NCI-H2227 treated with DMSO at 0.1 percent for 48 hours (cell line): Measurements from ENCODE around the gene MAD1L1.
"Not testable (repeated sequence)": the region's sequence is repeated elsewhere in the genome, so short reads cannot be mapped to it uniquely, and the experiment has no call there.

ENCODE experiments used
- DNase-seq: peaks from one replicate; lab custom pipeline; 2025; lab: John Stamatoyannopoulos, UW

Gene MAD1L1

DNA sequence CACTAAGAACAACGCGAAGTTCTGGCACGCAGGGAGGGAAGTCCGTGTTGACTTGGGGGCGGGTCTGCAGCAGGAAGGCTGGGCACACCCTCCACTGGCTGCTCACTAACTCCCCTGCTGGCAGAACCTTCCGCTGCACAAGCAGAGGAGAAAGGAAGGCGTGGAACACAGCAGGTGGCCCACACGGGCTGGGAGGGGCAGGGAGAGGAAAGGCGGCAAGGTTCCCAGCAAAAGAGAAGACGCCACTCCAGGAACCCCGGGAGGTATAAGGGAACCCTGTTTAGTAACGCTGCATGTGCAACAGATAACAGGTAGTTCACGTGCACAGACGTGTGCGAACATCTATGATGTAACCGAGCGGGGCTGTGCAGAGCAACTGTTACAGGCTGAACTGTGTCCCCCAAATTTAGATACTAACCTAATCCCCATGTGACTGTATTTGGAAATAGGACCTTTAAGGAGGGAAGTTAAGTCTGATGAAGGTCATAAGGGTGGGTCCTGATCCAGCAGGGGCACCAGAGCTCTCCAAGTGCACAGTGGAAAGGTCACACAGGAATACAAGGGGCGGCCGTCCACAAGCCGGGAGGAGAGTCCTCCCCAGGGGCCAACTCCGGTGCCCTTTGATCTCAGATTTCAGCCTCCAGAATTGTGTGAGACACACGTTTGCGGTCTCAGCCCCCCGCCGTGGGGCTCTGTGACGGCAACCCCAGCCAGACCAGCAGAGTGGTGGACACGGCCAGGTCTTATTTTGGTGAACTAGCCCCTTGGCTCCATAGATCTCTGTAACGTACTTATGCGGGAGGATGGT, 357.1 kb downstream of the MAD1L1 start:
- not testable (repeated sequence) for DNase-seq

- not testable (repeated sequence) for DNase-seq
Measured at GRCh38 chr7:1874590-1875391, 358.0 kb downstream of the MAD1L1 start.

DNA sequence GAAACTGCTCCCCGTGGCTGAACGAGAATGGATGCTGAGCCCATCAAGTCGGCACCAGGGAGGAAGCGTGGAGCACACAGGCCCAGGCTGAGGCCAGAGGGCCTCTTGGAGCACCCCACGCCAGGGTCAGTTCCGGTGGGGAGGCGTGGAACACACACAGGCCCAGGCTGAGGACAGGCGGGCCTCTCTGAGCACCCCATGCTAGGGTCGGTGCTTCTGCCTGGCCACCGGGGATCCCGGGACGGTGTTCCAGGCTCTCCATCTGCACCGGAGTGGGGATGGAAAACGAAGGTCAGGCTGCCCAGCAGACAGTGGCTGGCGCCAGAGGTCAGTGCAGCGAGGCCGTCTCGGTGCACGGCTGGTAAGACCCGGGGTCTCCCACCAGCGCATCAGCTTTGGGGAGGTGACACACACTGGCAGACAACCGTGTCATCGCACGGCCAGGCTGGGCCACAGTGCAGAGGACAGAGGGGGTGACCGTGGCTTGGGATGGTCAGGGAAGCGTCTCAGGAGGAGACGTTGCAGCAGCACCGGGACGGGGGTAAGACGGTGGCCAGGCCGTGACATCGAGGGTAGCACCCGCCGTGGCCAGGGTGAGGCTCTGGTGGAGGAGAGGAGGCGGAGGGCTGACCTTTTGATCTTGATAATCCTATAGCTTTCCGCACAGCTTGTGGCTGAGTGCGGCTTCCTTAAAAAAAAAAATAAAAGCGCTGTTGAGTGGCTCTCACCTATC, 358.7 kb downstream of the MAD1L1 start:
- DNase-seq: no peak

DNA sequence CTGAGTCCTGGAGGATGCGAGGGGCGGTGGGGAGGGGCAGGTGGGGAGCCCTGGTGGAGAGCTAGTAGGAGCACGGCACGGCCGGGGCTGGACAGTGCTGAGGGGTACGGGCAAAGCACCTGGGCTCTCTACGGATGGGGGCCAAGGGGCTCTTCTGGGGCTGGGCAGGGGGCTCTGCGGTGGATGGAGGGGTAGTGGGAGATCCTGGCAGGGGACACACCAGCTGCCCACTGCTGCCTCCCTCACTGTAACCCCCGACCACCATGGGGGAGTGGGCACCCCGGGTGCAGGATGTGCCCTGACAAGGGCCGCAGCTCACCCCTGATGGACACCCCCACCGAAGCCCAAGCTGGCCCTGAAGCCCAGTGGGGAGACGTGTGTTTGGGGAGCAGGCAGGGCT, 359.3 kb downstream of the MAD1L1 start:
- DNase-seq: no peak

- DNase-seq: no peak
Measured at GRCh38 chr7:1873070-1873405, 359.7 kb downstream of the MAD1L1 start.

DNA sequence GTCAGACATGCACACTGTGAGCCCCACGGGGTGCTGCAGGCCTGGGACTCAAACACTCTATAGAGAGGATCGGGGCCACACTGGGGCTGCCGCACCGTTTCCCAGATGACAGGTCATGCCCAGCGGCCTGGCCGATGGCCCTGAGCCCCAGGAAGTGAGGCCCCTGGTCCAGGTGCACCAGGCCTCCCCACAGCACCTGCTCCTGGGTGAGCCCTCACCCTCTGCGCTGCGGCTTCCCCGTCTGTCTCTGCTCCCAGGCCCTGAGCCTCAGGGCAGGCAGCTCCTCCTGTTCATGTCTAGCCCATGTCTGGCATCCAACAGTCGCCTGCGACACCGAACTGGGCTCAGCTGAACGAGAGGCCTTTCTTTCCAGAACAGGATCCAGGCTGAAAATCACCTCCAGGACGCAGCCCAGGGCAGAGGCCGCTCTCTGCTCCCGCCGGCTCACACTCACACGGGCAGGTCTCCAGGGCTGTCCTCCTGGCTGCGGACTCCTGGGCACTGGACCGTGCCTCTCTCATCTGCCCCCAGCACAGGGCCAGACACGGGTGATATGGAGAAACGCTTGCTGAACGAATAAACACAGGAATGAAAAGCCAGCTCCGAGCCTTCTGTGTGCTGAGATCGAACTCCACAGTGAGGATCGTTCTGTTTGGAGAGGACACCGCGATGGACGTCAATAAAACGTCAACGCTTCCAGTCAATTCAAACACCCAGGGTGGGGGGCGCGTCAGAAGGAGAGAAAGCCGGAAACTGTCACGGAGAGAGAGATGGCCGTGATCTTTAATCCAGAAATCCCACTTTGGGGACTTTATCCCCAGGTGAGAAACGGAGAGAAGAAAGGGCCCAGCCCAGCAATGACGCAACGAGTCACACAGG, 360.3 kb downstream of the MAD1L1 start:
- no peak for DNase-seq

DNA sequence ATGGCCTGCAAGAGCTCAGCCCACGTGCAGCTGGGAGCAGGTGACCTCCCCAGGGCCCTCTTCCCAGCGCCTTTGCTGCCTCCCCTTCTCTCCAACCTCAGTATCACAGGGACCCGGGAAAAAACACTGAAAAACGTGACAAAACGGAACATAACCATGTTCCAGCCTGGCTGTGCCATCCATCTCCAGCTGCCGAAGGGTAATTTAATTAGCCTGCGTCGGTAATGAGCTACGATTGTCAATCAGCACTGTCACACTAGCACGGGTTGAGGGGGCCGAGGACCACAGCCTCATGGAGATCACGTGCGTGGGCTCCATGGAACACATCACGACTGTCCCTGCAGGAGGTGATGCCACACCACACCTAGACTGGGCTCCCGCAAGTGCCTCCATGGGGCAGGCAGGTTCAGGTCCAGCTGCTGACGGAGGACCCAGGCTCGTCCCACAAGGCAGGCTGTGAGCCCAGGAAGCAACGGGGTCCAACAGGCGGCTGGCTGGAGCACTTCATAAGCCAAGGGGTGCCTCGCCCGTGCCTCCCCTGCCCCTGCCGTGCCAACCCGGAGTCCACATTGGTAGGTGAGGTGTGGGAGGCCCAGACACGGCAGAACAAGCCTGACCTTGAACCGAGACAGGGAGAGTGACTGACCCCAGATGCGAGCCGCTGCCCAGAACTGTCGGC, 363.2 kb downstream of the MAD1L1 start:
- DNase-seq: no peak

DNA sequence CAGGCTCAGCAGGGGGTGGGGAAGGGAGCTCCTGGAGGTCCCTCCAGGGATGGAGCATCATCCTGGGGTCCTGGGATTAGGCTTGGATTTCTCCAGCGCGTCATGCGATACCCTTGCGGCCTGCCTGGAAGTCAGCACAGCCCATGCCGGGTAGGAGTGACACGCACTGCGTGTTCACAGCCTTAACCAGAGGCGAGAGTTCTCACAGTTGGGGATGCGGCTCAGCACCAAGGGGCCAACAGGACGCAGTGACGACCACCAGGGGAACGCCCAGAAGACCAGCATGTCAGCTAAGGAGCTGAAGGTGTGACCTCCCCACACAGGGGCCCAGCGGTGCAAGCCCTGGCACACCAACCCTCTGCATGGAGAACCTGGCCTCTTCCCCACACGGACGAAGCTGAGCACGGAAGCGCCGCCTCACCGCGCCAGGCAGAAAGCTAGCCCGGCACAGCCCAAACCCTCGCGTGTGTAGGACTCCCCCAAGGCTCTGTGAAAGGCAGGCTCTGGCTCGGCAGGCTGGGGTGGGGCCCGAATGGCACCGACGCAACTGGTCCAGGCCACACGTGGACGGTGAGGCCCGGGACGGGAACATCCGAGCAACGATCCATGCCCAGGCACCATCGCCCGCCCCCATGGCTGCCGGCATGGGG, 364.1 kb downstream of the MAD1L1 start:
- DNase-seq: no peak

DNA sequence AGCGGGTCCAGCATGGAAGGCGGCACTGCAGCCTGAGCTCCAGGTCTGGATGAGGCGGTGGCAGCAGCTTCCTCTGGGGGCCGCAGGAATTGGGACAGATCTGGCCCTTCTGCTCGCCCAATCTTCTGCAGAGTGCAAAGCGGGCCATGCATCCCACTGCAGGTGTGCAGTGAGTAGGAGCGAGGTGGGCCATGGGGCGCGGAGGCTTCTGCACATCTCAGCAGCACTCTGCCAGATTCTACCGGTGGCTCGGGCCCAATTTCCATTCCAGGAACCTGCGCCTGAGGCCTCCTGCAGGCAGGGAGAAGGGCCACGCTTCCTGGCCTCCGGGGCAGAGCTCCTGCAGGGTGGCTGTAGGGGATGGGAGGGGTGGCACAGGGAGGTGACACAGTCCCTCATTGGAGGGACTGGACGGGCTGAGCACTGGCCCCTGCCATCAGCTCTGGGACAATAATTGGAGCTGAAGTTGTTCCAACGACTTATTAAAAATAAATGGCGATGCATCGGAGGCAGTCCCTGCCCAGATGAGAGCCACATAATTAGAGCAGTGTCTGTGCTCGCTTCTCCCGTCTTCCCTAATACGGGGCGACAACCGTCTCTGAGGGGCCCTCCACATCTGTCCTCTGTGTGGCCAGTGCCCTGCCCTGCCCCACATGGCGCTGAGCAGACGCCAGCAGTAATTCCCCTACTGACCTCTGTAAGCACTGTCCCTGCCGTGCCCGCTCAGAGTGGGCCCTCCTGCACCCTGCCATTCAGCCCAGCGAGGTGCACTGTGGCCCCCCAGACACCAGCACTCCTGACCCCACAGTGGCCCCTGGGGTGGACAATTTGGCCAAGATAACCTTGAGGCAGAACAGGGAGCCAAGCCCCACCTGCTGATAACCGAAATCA, 365.1 kb downstream of the MAD1L1 start:
- DNase-seq: no peak

- no peak for DNase-seq
Measured at GRCh38 chr7:1866601-1867000, 366.1 kb downstream of the MAD1L1 start.

- no peak for DNase-seq
Measured at GRCh38 chr7:1865571-1866255, 367.0 kb downstream of the MAD1L1 start.

DNA sequence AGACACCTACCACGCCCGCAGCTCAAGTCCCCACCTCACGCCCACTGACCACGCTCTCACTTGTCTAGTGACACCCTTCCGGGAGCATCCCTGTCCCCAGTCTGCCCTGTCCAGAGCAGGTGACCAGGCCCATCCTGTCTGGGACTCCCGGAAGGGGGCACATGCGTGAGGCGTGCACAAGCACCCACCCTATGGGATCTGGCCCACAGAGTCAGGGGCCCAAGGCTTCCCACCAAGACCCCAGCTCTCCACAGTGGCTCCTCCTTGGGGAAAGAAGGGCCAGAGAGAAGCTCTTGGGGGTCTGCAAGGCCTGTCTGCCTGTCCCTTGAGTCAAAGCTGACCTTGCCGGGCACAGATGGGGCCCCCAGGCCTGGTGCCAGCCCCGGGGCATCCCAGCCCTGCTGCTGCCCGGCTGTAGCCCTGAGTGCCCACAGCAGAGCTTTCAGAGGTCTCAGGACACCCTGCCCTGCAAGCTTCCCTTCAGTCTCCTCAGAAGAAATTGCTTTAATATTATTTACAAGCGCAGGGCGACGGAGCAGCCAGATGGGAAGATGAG, 367.7 kb downstream of the MAD1L1 start:
- no peak for DNase-seq

DNA sequence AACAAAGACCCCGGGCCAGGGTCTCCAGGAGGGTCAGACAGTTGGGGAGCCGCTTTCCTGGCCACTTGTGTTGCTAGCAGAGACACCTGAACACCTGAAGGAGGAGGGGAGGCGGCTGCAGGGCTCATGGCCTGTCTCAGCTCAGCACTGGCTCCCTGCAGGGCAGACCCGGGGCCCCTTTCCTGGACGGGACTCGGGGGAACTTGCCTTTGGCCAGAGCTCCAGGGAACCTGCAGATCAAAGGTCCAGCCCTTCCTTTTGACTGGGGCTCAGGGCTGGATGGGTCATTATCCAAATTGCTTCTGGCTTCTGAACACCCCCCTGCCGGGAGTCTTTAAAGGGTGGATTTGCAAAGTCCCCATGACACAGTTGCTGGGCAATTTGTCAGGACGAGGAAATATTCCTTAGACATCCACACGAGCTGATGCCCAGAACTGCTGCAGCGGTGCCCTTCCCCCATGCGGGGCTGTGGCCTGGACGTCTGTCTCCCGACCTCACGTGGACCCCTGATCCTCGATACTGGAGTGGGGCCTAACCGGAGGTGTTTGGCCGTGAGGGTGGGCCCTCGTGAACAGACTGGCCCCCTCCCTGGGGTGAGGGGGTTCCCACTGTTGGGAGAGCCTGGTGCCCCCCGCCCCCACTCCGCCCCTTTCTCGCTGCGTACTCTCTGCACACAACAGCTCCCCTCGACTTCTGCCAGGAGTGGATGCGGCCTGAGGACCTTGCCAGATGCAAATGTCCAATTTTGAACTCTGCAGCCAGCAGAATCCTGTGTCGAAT, 368.4 kb downstream of the MAD1L1 start:
- DNase-seq: no peak

- no peak for DNase-seq
Measured at GRCh38 chr7:1863091-1863900, 369.4 kb downstream of the MAD1L1 start.

GRCh38 chr7:1862560-1862959, 370.2 kb downstream of the MAD1L1 start:
- DNase-seq: no peak

DNA sequence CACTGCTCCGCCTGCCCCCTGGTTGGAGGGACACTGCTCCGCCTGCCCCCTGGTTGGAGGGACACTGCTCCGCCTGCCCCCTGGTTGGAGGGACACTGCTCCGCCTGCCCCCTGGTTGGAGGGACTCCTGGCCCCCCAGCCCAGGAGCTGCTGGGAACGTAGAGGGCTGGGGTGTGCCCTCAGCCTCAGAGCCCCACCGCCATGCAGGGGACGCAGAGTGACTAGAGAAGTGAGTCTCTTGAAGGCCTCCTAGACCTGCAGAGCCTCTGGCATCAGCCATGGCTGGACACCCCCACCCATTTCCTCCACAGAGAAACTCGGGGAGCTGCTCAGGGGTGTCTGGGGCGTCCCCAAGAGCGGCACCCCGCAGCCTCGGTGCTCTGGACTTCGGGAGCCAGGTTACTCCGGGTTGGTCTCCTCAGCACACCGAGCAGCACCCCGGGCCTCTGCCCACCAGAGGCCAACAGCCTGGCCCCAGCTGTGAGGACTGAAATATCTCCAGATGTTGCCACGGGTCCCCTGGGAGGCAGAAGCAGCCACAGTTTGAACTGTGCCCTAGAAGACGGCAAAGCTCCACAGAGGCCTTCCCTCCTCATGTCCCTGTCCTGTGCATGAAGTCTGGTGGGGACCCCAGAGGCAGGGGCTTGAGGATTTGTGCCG, 370.8 kb downstream of the MAD1L1 start:
- no peak for DNase-seq
